Mucosa of stomach (tissue), 1 donor: Measurements from ENCODE around the gene ANKMY1.

ENCODE experiments used
- H3K27me3 ChIP-seq: one replicate; pipeline ENCODE4 v1.7.0; 2013; ENCODE audit warnings: mild to moderate bottlenecking, low read length; ENCODE audit not compliant: control insufficient read depth, insufficient read depth
- H3K36me3 ChIP-seq: one replicate; pipeline ENCODE4 v1.7.0; 2013; ENCODE audit warnings: low read length; ENCODE audit not compliant: control insufficient read depth, insufficient read depth
- H3K4me1 ChIP-seq: one replicate; pipeline ENCODE4 v1.7.0; 2013; ENCODE audit warnings: mild to moderate bottlenecking, low read length; ENCODE audit not compliant: control insufficient read depth, insufficient read depth
- H3K4me3 ChIP-seq: one replicate; pipeline ENCODE4 v1.7.0; 2013; ENCODE audit warnings: low read length
- H3K9ac ChIP-seq: one replicate; pipeline ENCODE4 v1.7.0; 2013; ENCODE audit warnings: mild to moderate bottlenecking, low read length, moderate library complexity
- H3K9me3 ChIP-seq: one replicate; pipeline ENCODE4 v1.7.0; 2013; ENCODE audit warnings: mild to moderate bottlenecking, low read length, moderate library complexity; ENCODE audit not compliant: control insufficient read depth
- donor health status: Pancreatic carcinoma.

ANKMY1 gene

DNA sequence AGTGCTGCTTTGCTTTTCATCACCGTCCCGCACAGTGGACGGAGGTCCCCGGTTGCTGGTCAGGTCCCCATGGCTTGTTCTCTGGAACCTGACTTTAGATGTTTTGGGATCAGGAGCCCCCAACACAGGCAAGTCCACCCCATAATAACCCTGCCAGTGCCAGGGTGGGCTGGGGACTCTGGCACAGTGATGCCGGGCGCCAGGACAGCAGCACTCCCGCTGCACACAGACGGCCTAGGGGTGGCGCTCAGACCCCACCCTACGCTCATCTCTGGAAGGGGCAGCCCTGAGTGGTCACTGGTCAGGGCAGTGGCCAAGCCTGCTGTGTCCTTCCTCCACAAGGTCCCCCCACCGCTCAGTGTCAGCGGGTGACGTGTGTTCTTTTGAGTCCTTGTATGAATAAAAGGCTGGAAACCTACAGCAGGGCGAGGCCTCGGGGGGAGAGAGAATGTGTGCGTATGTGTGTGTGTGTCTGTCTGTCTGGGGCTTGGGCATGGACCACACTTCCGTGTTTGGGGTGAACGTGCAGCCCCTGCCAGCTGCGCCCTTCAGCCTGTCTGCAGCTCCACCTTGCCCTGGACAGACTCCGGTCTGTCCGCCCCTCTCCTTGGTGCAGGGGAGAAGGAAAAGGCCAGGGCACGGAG, 90.0 kb downstream of the ANKMY1 start:
- H3K4me3 ChIP-seq: no peak overlapping the region
- H3K36me3 ChIP-seq: no peaks in the 10 kb centered on the region
- H3K9me3 ChIP-seq: no peaks in the 10 kb centered on the region
- H3K27me3 ChIP-seq: no peaks in the 10 kb centered on the region
- no peaks in the 10 kb centered on the region for H3K4me1 ChIP-seq
- H3K9ac ChIP-seq: no peak overlapping the region

DNA sequence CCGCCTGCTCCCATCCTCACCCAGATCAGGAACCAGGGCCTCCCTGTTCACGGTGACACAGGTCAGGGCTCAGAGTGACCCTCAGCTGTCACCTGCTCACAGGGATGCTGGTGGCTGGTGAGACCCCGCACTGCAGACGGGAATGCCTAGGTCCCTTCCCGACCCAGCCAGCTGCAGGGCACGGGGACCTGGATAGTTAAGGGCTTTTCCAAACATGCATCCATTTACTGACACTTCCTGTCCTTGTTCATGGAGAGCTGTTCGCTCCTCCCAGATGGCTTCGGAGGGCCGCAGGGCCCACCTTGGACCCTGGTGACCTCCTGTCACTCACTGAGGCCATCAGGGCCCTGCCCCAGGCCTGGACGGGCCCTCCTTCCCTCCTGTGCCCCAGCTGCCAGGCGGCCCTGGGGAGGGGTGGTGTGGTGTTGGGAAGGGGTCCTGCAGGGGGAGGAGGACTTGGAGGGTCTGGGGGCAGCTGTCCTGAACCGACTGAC, 90.6 kb downstream of the ANKMY1 start:
- no peaks in the 10 kb centered on the region for H3K27me3 ChIP-seq

GRCh38 chr2:240466579-240467148, 91.1 kb downstream of the ANKMY1 start:
- H3K9me3 ChIP-seq: no peaks in the 10 kb centered on the region
- no peaks in the 10 kb centered on the region for H3K36me3 ChIP-seq
- no peaks in the 10 kb centered on the region for H3K4me1 ChIP-seq
- no peak overlapping the region for H3K9ac ChIP-seq
- no peaks in the 10 kb centered on the region for H3K27me3 ChIP-seq
- H3K4me3 ChIP-seq: no peak overlapping the region

More for the DNA sequence above, 90.6 kb downstream of the ANKMY1 start:
- no peaks in the 10 kb centered on the region for H3K36me3 ChIP-seq
- no peak overlapping the region for H3K9ac ChIP-seq
- no peak overlapping the region for H3K4me3 ChIP-seq
- H3K9me3 ChIP-seq: no peaks in the 10 kb centered on the region
- H3K4me1 ChIP-seq: no peaks in the 10 kb centered on the region

DNA sequence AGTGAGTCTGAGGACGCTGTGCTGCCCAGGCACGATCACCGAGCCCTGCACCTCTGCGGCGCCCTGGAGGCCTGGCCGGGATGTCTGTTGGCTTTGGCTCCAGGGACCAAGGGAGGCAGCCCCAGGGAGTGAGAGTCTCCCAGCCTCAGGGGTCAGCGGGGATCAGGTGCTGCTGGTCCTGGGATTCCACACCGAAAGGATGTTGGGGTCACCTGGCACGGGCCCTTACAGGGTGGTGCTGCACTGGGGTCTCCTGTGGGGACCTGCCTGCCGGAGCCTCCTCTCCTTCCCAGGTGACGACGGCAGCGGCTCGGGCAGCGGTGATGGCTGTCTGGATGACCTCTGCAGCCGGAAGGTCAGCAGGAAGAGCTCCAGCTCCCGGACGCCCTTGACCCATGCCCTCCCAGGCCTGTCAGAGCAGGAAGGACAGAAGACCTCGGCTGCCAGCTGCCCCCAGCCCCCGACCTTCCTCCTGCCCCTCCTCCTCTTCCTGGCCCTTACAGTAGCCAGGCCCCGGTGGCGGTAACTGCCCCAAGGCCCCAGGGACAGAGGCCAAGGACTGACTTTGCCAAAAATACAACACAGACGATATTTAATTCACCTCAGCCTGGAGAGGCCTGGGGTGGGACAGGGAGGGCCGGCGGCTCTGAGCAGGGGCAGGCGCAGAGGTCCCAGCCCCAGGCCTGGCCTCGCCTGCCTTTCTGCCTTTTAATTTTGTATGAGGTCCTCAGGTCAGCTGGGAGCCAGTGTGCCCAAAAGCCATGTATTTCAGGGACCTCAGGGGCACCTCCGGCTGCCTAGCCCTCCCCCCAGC, 91.8 kb downstream of the ANKMY1 start:
- no peaks in the 10 kb centered on the region for H3K27me3 ChIP-seq
- no peaks in the 10 kb centered on the region for H3K9me3 ChIP-seq
- H3K36me3 ChIP-seq: no peaks in the 10 kb centered on the region
- H3K4me1 ChIP-seq: no peaks in the 10 kb centered on the region
- no peak overlapping the region for H3K9ac ChIP-seq
- no peak overlapping the region for H3K4me3 ChIP-seq

- no peaks in the 10 kb centered on the region for H3K36me3 ChIP-seq
These were observed 92.5 kb downstream of the ANKMY1 start for GRCh38 chr2:240465268-240465764.

DNA sequence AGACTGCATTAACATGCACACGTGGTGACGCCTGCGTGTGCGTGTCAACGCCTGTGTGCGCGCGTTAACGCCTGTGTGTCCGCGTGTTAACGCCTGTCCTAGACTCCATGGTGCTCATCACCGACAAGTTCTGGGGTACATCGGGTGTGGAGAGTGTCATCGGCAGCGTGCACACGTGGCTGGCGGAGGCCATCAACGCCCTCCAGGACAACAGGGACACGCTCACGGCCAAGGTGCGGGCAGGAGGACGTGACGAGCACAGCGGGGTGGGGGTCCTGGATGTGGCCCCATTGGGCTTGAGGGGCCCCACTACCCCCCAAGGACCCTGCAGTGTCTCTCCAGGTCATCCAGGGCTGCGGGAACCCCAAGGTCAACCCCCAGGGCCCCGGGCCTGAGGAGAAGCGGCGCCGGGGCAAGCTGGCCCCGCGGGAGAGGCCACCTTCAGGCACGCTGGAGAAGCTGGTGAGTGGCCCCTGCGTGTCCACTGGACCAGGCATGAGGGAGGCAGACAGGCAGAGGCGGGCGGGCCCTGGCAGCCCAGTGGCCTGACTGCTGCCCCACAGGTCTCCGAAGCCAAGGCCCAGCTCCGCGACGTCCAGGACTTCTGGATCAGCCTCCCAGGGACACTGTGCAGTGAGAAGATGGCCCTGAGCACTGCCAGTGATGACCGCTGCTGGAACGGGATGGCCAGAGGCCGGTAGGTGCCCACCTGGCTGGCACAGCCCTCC, 93.1 kb downstream of the ANKMY1 start:
- Histone ChIP-seq H3K4me1 (peaks cover 4% of the 10 kb centered on the region), H3K36me3 (no peaks in the 10 kb centered on the region), H3K27me3 (no peaks in the 10 kb centered on the region), H3K4me3 (no peak overlapping the region), H3K9me3 (no peaks in the 10 kb centered on the region), H3K9ac (no peak overlapping the region)

More at GRCh38 chr2:240465268-240465764, 92.5 kb downstream of the ANKMY1 start:
- no peak overlapping the region for H3K9ac ChIP-seq
- H3K9me3 ChIP-seq: no peaks in the 10 kb centered on the region
- H3K4me1 ChIP-seq: no peaks in the 10 kb centered on the region
- no peaks in the 10 kb centered on the region for H3K27me3 ChIP-seq
- no peak overlapping the region for H3K4me3 ChIP-seq

- Histone ChIP-seq H3K4me3 (no peak overlapping the region), H3K9me3 (no peaks in the 10 kb centered on the region), H3K4me1 (peaks cover 7% of the 10 kb centered on the region), H3K36me3 (no peaks in the 10 kb centered on the region), H3K9ac (no peak overlapping the region), H3K27me3 (no peaks in the 10 kb centered on the region)
These were observed 93.8 kb downstream of the ANKMY1 start for GRCh38 chr2:240463866-240464481.

GRCh38 chr2:240463274-240463865, 94.4 kb downstream of the ANKMY1 start:
- no peaks in the 10 kb centered on the region for H3K9me3 ChIP-seq
- no peaks in the 10 kb centered on the region for H3K36me3 ChIP-seq
- H3K4me1 ChIP-seq: peaks cover 7% of the 10 kb centered on the region
- no peak overlapping the region for H3K4me3 ChIP-seq
- no peak overlapping the region for H3K9ac ChIP-seq
- no peaks in the 10 kb centered on the region for H3K27me3 ChIP-seq

DNA sequence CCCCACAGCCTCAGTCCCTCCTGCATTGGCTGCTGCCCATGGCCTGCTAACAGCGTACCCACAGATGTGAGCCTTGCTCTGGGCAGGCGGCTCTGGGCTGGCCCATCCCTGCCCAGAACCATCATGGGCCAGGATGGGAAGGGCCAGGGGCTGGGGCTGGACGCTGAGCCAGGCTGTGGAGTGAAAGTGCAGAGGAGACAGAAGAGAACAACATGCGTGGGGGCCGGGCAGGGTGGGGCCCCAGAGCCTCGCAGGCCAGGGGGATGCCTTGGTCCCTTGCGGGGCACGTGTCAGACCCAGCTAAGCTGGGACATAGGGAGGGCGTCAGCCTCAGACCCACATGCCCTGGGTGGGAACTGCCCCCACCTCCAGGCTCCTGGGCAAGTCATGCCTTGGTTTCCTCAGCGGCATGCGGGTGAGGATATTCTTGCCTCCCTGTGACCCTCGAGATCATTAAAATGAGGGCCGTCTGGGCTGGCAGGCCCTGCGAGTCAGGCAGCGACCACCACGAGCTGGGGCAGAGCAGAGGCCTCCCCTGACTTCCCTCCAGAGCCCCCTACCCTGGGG, 95.0 kb downstream of the ANKMY1 start:
- H3K36me3 ChIP-seq: no peaks in the 10 kb centered on the region
- peaks cover 8% of the 10 kb centered on the region for H3K4me1 ChIP-seq
- no peaks in the 10 kb centered on the region for H3K9me3 ChIP-seq

DNA sequence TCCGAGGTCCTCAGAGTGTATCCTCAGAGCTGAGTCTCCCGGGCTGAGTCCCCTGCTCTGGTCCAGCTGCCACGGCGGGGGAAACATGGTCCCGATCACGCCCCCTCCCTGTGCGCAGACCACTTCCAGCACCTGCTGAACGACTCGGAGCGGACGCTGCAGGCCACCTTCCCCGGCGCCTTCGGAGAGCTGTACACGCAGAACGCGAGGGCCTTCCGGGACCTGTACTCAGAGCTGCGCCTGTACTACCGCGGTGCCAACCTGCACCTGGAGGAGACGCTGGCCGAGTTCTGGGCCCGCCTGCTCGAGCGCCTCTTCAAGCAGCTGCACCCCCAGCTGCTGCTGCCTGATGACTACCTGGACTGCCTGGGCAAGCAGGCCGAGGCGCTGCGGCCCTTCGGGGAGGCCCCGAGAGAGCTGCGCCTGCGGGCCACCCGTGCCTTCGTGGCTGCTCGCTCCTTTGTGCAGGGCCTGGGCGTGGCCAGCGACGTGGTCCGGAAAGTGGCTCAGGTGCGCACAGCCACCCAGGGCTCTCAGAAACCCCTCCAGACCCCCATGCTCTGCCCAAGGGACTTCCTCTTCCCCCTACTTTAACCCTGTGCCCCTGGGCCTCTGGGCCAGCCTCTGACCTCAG, 95.6 kb downstream of the ANKMY1 start:
- Histone ChIP-seq H3K9ac (no peak overlapping the region), H3K9me3 (no peaks in the 10 kb centered on the region), H3K27me3 (peaks cover 3% of the 10 kb centered on the region), H3K36me3 (no peaks in the 10 kb centered on the region), H3K4me1 (peaks cover 14% of the 10 kb centered on the region), H3K4me3 (no peak overlapping the region)

More for the DNA sequence above, 95.0 kb downstream of the ANKMY1 start:
- Histone ChIP-seq H3K9ac (no peak overlapping the region), H3K4me3 (no peak overlapping the region), H3K27me3 (peaks cover 1% of the 10 kb centered on the region)
